ENCODE data around the gene TRIM24. TPM values are rescaled to one million over a fixed set of nuclear protein-coding genes. Genes with fewer than 3 reads are reported as not detected.
"Not testable (repeated sequence)": the region's sequence is repeated elsewhere in the genome, so short reads cannot be mapped to it uniquely, and the experiment has no call there.

The TRIM24 gene
- total RNA-seq, 6 donors from 2014 or later: 11.5 to 30.6 (median 23.7) TPM

DNA sequence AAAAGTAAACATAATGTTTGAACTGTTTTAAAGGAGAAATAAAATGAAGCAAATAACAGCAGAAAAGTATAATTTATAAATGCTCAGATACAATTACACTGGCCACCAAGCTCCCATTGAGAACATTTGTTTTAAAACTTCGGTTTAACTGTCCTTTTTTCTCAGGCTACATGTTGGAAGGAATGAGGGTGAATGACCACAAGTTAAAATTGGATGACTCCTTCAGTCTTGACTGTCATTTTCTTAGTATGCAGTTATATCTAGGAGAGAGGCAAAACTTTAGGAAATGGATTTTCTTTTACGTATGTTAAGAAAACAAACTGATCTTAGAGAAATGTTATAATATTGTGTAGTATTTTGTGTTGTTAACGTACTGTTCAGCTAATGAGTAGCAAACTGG lies 5.0 kb downstream of the TRIM24 start:
- ATAC-seq (ENCODE audit: low FRiP score in 2 of 2): no peak
- WGBS, 2 donors: 55 to 72% methylated on average over 3 of the region's 3 CpGs
- no peak overlapping the region for H3K4me3 ChIP-seq
- H3K36me3 ChIP-seq: no peaks in the 10 kb centered on the region
- H3K27me3 ChIP-seq: no peaks in the 10 kb centered on the region
- H3K4me1 ChIP-seq: peaks cover 4 to 21% (median 10%) of the 10 kb centered on the region in 4 donors
- H3K9me3 ChIP-seq: no peaks in the 10 kb centered on the region
- no peak overlapping the region for H3K27ac ChIP-seq
- TF ChIP-seq EP300 (IDR thresholded peaks at IDR 0.05): no peak
- TF ChIP-seq POLR2A (IDR thresholded peaks at IDR 0.05): no peak
- no peak for TF ChIP-seq POLR2AphosphoS5 (IDR thresholded peaks at IDR 0.05)
- TF ChIP-seq, protein P1, sequence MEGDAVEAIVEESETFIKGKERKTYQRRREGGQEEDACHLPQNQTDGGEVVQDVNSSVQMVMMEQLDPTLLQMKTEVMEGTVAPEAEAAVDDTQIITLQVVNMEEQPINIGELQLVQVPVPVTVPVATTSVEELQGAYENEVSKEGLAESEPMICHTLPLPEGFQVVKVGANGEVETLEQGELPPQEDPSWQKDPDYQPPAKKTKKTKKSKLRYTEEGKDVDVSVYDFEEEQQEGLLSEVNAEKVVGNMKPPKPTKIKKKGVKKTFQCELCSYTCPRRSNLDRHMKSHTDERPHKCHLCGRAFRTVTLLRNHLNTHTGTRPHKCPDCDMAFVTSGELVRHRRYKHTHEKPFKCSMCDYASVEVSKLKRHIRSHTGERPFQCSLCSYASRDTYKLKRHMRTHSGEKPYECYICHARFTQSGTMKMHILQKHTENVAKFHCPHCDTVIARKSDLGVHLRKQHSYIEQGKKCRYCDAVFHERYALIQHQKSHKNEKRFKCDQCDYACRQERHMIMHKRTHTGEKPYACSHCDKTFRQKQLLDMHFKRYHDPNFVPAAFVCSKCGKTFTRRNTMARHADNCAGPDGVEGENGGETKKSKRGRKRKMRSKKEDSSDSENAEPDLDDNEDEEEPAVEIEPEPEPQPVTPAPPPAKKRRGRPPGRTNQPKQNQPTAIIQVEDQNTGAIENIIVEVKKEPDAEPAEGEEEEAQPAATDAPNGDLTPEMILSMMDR (IDR thresholded peaks at IDR 0.05): no peak
- DNase-seq: no peak

DNA sequence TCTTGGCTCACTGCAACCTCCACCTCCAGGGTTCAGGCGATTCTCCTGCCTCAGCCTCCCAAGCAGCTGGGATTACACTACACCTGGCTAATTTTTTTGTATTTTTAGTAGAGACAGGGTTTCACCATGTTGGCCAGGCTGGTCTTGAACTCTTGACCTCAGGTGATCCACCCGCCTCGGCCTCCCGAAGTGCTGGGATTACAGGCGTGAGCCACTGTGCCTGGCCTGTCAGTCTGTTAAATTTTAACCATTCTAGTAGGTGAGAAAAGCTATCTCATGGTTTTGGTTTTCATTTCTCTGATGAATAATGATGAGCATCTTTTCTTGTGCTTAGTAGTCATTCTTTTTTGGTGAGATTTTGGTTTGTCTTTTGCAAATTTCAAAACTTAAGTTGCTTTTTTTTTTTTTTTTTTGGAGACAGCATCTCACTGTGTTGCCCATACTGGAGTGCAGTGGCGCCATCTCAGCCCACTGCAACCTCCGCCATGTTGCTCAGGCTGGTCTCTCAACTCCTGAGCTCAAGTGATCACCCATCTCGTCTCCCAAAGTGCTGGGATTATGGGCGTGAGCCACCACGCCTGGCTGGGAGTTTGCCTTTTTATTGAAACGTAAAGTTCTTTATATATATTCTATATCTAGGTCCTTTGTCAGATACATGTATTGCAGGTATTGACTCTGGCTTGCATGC lies 6.2 kb downstream of the TRIM24 start:
- not testable (repeated sequence) for ATAC-seq (ENCODE audit: low FRiP score in 2 of 2); H3K36me3 ChIP-seq; DNase-seq; H3K9me3 ChIP-seq; H3K27me3 ChIP-seq; H3K27ac ChIP-seq; H3K4me3 ChIP-seq
- H3K4me1 ChIP-seq: peaks cover 4 to 26% (median 10%) of the 10 kb centered on the region in 4 donors
- WGBS, 2 donors: 91% methylated on average over 11 of the region's 11 CpGs

DNA sequence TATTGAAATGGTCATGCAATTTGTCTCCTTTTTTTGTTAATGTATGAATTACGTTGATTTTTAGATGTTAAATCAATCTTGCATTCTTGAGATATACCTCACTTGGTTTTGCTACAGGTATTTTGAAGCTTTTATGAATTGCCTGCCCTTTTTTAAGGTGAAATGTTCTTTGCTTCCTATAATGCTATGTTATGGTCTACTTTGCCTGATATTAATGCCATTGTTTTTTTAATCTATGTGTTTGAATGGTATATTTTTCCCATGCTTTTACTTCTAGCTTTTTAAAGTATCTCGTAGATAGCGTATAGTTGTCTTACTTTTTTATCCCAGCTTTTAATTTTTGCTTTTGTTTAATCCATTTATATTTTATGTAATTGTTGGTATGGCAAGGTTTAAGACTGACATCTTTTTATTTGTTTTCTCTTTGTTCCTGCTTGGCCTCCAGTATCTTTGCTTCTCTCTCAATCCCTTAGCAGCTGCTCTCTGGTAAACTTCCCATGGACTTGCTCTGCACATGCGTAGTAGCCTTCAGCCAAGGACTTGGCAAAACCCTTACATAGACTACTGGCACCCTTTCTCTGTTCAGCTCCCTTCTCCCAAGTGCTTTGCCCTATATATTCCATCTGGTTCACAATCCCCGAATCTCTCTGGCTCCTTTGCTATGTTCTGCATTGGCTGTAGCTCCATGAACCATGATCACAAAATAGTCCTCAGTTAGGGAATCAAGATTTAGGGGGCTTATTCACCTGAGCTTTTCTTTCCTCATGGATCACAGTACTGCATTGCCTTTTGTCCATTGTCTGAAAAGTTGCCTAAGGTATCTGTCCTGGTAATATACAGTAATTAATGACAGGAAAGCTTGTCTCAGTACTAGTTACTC lies 8.4 kb downstream of the TRIM24 start:
- DNase-seq: no peak
- ATAC-seq (ENCODE audit: low FRiP score in 2 of 2): no peak

DNA sequence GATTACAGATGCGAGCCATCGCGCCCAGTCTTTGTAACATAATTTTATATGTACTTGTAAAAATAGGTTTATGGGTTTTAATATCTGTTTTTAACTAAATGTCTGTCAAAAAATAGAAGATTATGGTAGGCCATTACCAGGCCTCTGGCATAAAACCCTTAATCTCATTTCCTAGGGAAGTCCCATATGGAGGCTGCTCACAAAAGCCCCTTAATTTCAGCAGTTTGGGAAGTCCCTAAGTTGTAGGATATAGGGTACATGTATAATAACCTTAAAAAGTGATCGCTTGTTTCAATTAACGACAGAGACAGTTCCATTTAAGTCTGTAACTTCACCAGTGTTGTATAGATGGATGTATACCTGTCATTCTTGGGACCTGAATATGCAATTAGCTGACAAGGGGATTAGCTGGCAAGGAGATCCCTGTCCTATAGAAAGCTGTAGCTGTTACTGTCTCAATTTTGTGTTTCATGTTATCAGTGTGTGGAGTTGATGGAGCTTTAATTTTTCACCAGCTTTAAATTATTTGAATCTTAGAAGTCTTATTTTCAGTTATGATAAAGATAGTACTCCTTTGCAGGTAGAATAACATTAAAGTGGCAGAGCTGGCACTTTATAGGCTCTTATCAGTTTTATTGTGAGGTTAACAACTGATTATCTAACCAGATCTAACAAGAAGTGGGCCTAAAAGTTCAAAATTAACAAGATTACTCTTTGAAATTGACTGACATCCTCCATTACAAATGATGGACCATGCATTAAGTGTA lies 10.5 kb downstream of the TRIM24 start:
- WGBS, 2 donors: 94 to 97% methylated on average over 5 of the region's 5 CpGs
- Histone ChIP-seq H3K4me1 (peaks cover 2 to 37% (median 13%) of the 10 kb centered on the region in 4 donors), H3K4me3 (no peak overlapping the region), H3K9me3 (no peaks in the 10 kb centered on the region), H3K27ac (no peak overlapping the region), H3K36me3 (no peaks in the 10 kb centered on the region), H3K27me3 (no peaks in the 10 kb centered on the region)
- DNase-seq: no peak
- TF ChIP-seq, protein P1 (IDR thresholded peaks at IDR 0.05): no peak
- TF ChIP-seq POLR2AphosphoS5 (IDR thresholded peaks at IDR 0.05) (no peak), POLR2A (IDR thresholded peaks at IDR 0.05) (no peak), EP300 (IDR thresholded peaks at IDR 0.05) (no peak)
- ATAC-seq (ENCODE audit: low FRiP score in 2 of 2): no peak

More for the DNA sequence above, 8.4 kb downstream of the TRIM24 start:
- no peaks in the 10 kb centered on the region for H3K27me3 ChIP-seq
- no peaks in the 10 kb centered on the region for H3K36me3 ChIP-seq
- no peak overlapping the region for H3K27ac ChIP-seq
- no peak for TF ChIP-seq POLR2AphosphoS5 (IDR thresholded peaks at IDR 0.05)
- TF ChIP-seq, protein P1 (IDR thresholded peaks at IDR 0.05): no peak
- H3K4me1 ChIP-seq: peaks cover 0 to 33% (median 4%) of the 10 kb centered on the region in 4 donors
- 80 to 81% methylated on average over 5 of the region's 5 CpGs for WGBS, 2 donors
- H3K9me3 ChIP-seq: no peaks in the 10 kb centered on the region
- H3K4me3 ChIP-seq: no peak overlapping the region
